NK-92 treated with Interleukin-12 subunit alpha and Interleukin-12 subunit beta, amount 100 ng/mL, for 24 hours (cell line): ENCODE measurements around the gene FOLR2.
"Not testable (repeated sequence)": the region's sequence is repeated elsewhere in the genome, so short reads cannot be mapped to it uniquely, and the experiment has no call there.

Experiments
- DNase-seq: peaks from one replicate; lab custom pipeline; 2025; lab: John Stamatoyannopoulos, UW

The FOLR2 gene

GRCh38 chr11:72216638-72217037 lies at the start of gene FOLR2:
TSS of gene FOLR2 (plus strand) at chr11:72216794. CDS start at chr11:72218585, 1,791 bp downstream.
- DNase-seq, result no peak

DNA sequence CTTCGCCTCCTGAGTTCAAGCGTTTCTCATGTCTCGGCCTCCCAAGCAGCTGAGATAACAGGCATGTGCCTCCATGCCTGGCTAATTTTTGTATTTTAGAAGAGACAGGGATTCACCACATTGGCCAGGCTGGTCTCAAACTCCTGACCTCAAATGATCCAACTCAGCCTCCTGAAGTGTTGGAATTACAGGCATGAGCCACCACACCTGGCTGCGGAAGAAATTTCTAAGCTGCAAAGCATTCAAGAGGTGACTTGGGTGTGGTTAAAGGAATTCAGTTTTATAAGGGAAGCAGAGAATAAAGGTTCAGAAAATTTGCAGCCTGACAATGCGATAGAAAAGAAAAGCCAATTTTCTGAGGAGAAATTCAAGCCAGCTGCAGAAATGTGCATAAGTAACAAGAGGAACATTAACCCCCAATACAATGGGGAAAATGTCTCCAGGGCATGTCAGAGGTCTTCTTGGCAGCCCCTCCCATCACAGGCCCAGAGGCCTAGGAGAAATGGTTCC lies 47.5 kb upstream of the FOLR2 start:
- DNase-seq, result not testable (repeated sequence)

- not testable (repeated sequence) for DNase-seq
Measured at GRCh38 chr11:72169754-72170153, 46.8 kb upstream of the FOLR2 start.

- not testable (repeated sequence) for DNase-seq
Measured at GRCh38 chr11:72172043-72172442, 44.6 kb upstream of the FOLR2 start.

- DNase-seq, result no peak
Measured at GRCh38 chr11:72173291-72173690, 43.3 kb upstream of the FOLR2 start.

DNA sequence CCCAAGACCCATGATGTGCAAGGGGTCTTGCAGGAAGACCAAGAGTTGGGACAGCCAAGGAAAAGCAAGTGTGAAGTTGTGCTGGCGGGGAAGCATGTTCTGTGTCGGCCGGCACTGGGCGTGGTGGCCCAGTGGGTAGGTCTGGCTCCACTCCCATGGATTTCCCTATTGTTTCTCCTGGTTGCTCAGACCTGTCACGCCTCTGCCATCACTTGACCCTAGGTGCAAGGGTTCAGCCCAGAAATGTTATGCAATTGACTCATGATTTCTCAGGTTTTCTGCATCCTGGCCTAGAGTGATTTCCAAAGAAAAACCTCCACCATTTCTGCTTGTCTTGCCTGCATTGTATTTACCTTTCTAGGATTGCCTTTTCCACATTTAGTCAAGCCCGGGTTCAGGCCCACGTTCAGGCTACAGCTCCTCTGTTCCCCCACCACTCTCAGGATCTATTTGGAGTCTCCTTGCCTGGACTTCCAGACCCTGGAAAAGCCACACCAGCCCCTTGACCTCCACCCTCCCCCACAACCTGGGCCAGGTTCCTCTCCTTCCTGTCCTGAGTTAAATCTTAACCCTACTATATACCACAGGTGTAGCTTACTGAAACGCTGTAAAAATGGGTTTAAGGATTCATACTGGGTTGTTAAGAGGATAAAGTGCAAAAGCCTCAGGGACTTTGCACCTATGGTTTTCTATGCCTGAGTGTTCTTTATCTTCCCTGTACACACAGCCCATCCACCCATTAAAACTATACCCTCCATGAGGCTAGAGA lies 42.1 kb upstream of the FOLR2 start:
- no peak for DNase-seq

DNA sequence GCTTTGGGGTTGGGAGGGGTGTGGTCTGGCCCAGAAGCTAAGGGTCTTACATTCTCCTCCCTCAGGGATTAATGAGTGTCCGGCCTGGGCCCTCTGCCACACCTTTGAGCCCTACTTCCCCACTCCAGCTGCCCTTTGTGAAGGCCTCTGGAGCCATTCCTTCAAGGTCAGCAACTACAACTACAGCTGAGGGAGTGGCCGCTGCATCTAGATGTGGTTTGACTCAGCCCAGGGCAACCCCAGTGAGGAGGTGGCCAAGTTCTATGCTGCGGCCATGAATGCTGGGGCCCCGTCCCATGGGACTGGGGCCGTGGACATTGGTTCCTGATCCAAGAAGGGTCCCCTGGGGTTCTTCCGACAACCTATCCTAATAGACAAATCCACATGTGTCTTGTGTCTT lies 38.9 kb upstream of the FOLR2 start:
- DNase-seq, result no peak

- no peak for DNase-seq
Measured at GRCh38 chr11:72179049-72179803, 37.4 kb upstream of the FOLR2 start.

GRCh38 chr11:72179804-72180396 lies 36.7 kb upstream of the FOLR2 start:
- DNase-seq, result no peak

DNA sequence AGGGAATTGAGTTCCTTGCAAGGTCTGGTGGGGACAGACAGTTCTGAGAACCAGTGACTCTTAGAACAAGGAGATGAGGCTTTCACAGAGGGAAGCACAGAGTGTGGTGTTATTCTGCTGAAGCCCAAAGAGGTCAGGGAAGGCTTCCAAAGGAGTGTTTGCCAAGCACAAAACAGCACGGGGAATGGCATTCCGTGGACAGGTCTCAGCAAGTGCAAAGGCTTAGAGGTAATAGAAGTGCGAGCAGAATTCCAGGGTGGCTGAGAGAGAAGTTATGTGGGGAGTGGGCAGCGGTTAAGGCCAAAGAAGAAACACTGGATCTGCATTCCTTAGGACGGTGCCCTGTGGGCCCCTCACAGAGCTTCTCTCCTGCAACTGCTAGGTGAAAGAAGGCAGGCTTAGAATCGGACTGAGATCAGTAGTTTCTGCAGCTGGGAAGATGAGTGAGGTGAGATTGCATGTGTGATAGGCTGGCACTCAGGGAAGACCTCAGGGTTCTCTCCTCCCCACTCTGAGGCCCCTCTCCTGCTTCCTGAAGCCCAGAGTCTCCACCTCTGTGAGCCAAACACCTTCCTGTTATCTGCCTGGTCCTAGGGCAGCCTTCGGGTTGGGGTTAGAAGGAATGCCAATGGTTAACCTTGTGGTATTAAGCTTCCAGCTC lies 35.6 kb upstream of the FOLR2 start:
- not testable (repeated sequence) for DNase-seq

- DNase-seq, result not testable (repeated sequence)
Measured at GRCh38 chr11:72181553-72181958, 35.0 kb upstream of the FOLR2 start.

- no peak for DNase-seq
Measured at GRCh38 chr11:72188267-72188666, 28.3 kb upstream of the FOLR2 start.

GRCh38 chr11:72189455-72190250 lies 26.9 kb upstream of the FOLR2 start:
- DNase-seq, result no peak

DNA sequence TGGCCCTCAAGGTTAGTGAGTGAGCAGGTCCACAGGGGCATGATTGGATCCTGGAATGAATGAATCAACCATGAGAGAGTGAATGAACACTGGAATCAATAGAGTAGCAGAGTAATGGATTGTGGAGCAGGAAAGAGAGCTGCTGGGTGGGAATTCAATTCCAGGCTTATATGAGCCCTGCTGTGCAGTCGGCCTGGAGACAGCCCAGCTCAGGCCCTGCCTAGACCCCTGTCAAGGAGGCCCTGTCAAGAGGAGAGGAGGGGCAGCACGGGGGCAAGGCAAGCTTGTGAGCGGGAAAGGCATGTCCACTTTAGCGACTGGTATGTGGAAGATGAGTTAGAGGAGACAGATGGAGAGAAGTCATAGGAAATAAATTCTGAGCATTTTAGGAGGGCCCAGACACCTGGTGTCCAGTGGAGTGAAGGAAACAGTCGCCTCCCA lies 25.9 kb upstream of the FOLR2 start:
- no peak for DNase-seq

DNA sequence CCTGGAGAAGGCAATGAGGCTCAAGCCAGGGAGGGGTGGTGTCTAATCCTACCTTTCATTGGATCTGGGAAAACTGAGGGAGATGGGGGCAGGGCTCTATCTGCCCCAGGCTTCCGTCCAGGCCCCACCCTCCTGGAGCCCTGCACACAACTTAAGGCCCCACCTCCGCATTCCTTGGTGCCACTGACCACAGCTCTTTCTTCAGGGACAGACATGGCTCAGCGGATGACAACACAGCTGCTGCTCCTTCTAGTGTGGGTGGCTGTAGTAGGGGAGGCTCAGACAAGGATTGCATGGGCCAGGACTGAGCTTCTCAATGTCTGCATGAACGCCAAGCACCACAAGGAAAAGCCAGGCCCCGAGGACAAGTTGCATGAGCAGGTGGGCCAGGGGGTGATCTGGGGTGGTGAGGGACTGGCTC lies 24.6 kb upstream of the FOLR2 start, which contains the start of gene FOLR1:
Gene FOLR1 (plus strand): TSS at position 180 of the 421 bp plus-strand sequence. CDS start 34 bp downstream, at position 214.
- no peak for DNase-seq

DNA sequence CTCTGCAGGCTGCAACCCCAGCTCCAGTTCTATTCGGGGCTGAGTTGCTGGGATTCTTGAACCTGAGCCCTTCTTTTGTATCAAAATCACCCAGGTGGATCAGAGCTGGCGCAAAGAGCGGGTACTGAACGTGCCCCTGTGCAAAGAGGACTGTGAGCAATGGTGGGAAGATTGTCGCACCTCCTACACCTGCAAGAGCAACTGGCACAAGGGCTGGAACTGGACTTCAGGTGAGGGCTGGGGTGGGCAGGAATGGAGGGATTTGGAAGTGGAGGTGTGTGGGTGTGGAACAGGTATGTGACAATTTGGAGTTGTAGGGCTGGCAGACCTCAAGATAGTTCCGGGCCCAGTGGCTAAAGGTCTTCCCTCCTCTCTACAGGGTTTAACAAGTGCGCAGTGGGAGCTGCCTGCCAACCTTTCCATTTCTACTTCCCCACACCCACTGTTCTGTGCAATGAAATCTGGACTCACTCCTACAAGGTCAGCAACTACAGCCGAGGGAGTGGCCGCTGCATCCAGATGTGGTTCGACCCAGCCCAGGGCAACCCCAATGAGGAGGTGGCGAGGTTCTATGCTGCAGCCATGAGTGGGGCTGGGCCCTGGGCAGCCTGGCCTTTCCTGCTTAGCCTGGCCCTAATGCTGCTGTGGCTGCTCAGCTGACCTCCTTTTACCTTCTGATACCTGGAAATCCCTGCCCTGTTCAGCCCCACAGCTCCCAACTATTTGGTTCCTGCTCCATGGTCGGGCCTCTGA lies 20.9 kb upstream of the FOLR2 start:
- DNase-seq, result no peak

- not testable (repeated sequence) for DNase-seq
Measured at GRCh38 chr11:72201445-72201844, 15.1 kb upstream of the FOLR2 start.

- no peak for DNase-seq
Measured at GRCh38 chr11:72202571-72202970, 14.0 kb upstream of the FOLR2 start.

GRCh38 chr11:72203163-72203562 lies 13.4 kb upstream of the FOLR2 start:
- DNase-seq, result no peak

DNA sequence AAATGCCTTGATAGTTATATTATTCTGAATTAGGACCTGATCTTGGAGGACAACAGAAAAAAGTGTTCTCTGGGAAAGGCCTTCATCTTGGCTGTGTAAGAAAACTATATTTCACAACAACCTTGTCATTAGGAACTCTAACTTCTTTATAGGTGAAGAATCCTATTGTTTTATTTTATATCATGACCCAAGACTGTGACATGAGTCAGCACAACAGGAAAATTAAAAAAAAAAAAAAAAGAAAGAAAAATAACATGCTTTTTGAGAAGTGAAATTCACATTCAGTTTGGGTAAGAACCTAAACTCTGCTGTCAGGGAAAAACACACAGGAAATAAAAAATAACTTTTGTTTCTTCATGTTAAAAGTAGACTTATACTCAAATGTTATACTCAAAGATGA lies 11.7 kb upstream of the FOLR2 start:
- no peak for DNase-seq
